Right lobe of liver (tissue), 6 donors: ENCODE measurements around the gene CSN2. TPM values are rescaled to one million over a fixed set of nuclear protein-coding genes. Genes with fewer than 3 reads are reported as not detected.
"Not testable (repeated sequence)": the region's sequence is repeated elsewhere in the genome, so short reads cannot be mapped to it uniquely, and the experiment has no call there.

ENCODE experiments used
- ATAC-seq, 4 donors: fragments of 200-7000 bp; cut with Tn5 transposase; one replicate each; pipeline ENCODE4 v1.9.1; 2020; ENCODE audit warnings: mild to moderate bottlenecking in 4 of 4, moderate library complexity in 4 of 4
- DNase-seq, 3 donors: peaks; one replicate each; pipeline ENCODE4 v3.0.0-alpha.2; 2020
- H3K27ac ChIP-seq, 3 donors: fragments of 200-600 bp; one replicate each; pipeline ENCODE4 v1.8.0; 2022
- H3K27me3 ChIP-seq, 2 donors: fragments of 200-600 bp; one replicate each; pipeline ENCODE4 v1.8.0; 2022
- H3K36me3 ChIP-seq, 4 donors: fragments of 200-600 bp; sonication (generic) in 1 of 4; one replicate each; pipeline versions ENCODE4 v1.5.1 to v1.8.0; 2017 to 2022; ENCODE audit warnings: control low read depth in 1 of 4
- H3K4me1 ChIP-seq, 4 donors: fragments of 200-600 bp; sonication (generic) in 1 of 4; one replicate each; pipeline versions ENCODE4 v1.5.1 to v1.8.0; 2017 to 2022; ENCODE audit warnings: control low read depth in 1 of 4
- H3K4me3 ChIP-seq, 3 donors: fragments of 200-600 bp; one replicate each; pipeline ENCODE4 v1.8.0; 2022
- H3K9me3 ChIP-seq, 4 donors: fragments of 200-600 bp; sonication (generic) in 1 of 4; one replicate each; pipeline versions ENCODE4 v1.5.1 to v1.8.0; 2017 to 2022; ENCODE audit warnings: control low read depth in 1 of 4
- CTCF ChIP-seq, 4 donors: fragments of 200-600 bp in 3 of 4; fragments of 450-650 bp in 1 of 4; IDR thresholded peaks; one replicate each; pipeline versions ENCODE4 v1.5.1 to v1.8.0; 2016 to 2022; ENCODE audit warnings: antibody characterized with exemption in 4 of 4, mild to moderate bottlenecking in 2 of 4
- POLR2A ChIP-seq: fragments of 450-650 bp; IDR thresholded peaks from one replicate; pipeline ENCODE4 v1.6.1; 2017; ENCODE audit warnings: antibody characterized with exemption, mild to moderate bottlenecking
- WGBS: methylation state at CpG from one replicate; pipeline ENCODE4 v1.1.6; 2018; ENCODE audit warnings: low coverage, low lambda C conversion rate; ENCODE audit not compliant: insufficient coverage; ENCODE audit errors: missing lambda C conversion rate; 5-methylcytosine and 5-hydroxymethylcytosine counted together
- intact Hi-C, 2 donors: fragments of 100-400 bp; cut with DNase I; formaldehyde crosslinking; loops; one replicate each; pipeline versions ENCODE4 v1.11.2 to v1.14.1; 2022
- total RNA-seq, 6 experiments: library from RNA; depleted of rRNA in 2 of 6; stranded (reverse); fragments of >200 nt in 2 of 6; fragmentation: NEBNext Ultra II Directional in 3 of 6; extraction: Animal tissue kit (Norgen Biotek cat#: 25700) in 3 of 6; gene quantifications; one replicate each; pipeline versions ENCODE4 v1.1.0 to v1.2.4, GENCODE V29; 2016 to 2023
- donor health status: DM: no; HTN: yes; CAD: no.
- donor health status: DM: no; HTN: no; CAD: no.
- donor health status: DM: no; HTN: no; CAD: no.
- donor health status: DM: no; HTN: yes; CAD: no.
- donor health status: DM: no; HTN: yes; CAD: no.

CSN2 gene
- total RNA-seq, 6 experiments from 2014 or later, result not detected

GRCh38 chr4:69951602-69952001, 13.9 kb downstream of the CSN2 start:
- TF ChIP-seq CTCF (IDR thresholded peaks at IDR 0.05) (no peak), POLR2A (no peak)
- no peak for ATAC-seq
- no peak overlapping the region for H3K27ac ChIP-seq
- no peaks in the 10 kb centered on the region for H3K36me3 ChIP-seq
- H3K27me3 ChIP-seq, result no peaks in the 10 kb centered on the region
- no peak for DNase-seq
- H3K9me3 ChIP-seq, result no peaks in the 10 kb centered on the region
- H3K4me1 ChIP-seq, result no peaks in the 10 kb centered on the region
- intact Hi-C loops, result no loop called here
- 32% methylated on average over 3 of the region's 3 CpGs for WGBS
- no peak overlapping the region for H3K4me3 ChIP-seq

- H3K4me3 ChIP-seq, result no peak overlapping the region
- intact Hi-C loops, result no loop called here
- no peak for DNase-seq
- H3K27ac ChIP-seq, result no peak overlapping the region
- no peaks in the 10 kb centered on the region for H3K36me3 ChIP-seq
- no peaks in the 10 kb centered on the region for H3K9me3 ChIP-seq
- ATAC-seq, result no peak
- no peaks in the 10 kb centered on the region for H3K27me3 ChIP-seq
- H3K4me1 ChIP-seq, result no peaks in the 10 kb centered on the region
- TF ChIP-seq CTCF (IDR thresholded peaks at IDR 0.05), result no peak
- TF ChIP-seq POLR2A, result no peak
Observed at GRCh38 chr4:69936566-69936965, 29.0 kb downstream of the CSN2 start.

- ATAC-seq, result peak in 1 of 4 donors; percentile 19
- 50% methylated on average over 4 of the region's 4 CpGs for WGBS
Observed at GRCh38 chr4:69934150-69934549, 31.4 kb downstream of the CSN2 start.

GRCh38 chr4:69930768-69931167, 34.8 kb downstream of the CSN2 start, which contains the start of gene CSN1S1:
Gene CSN1S1, plus strand, starts transcription at chr4:69931068. Its CDS starts 1,488 bp downstream, at chr4:69932556.
- Histone ChIP-seq H3K27me3 (no peaks in the 10 kb centered on the region), H3K27ac (no peak within 1 kb of the TSS), H3K4me1 (no peaks in the 10 kb centered on the region), H3K9me3 (no peaks in the 10 kb centered on the region), H3K4me3 (no peak within 1 kb of the TSS), H3K36me3 (no peaks in the 10 kb centered on the region)
- ATAC-seq (no peak), DNase-seq (no peak)
- intact Hi-C loops, result no loop called here
- TF ChIP-seq CTCF (IDR thresholded peaks at IDR 0.05), result no peak
- no peak for TF ChIP-seq POLR2A
- WGBS, result 91% methylated on average over 3 of the region's 3 CpGs

More at GRCh38 chr4:69934150-69934549, 31.4 kb downstream of the CSN2 start:
- H3K9me3 ChIP-seq, result no peaks in the 10 kb centered on the region
- no peak for TF ChIP-seq CTCF (IDR thresholded peaks at IDR 0.05)
- no peak for TF ChIP-seq POLR2A
- H3K27me3 ChIP-seq, result no peaks in the 10 kb centered on the region
- no peak for DNase-seq
- no peak overlapping the region for H3K4me3 ChIP-seq
- H3K36me3 ChIP-seq, result no peaks in the 10 kb centered on the region
- intact Hi-C loops, result no loop called here
- H3K4me1 ChIP-seq, result no peaks in the 10 kb centered on the region
- H3K27ac ChIP-seq, result no peak overlapping the region

- H3K36me3 ChIP-seq, ATAC-seq, H3K4me3 ChIP-seq, H3K4me1 ChIP-seq, DNase-seq, intact Hi-C loops, H3K27me3 ChIP-seq, H3K9me3 ChIP-seq, H3K27ac ChIP-seq: not testable (repeated sequence)
- no CpG with 5 or more reads among the region's 33 CpGs for WGBS
Observed at GRCh38 chr4:69923782-69924410, 41.6 kb downstream of the CSN2 start.
